ENCODE results near the gene CCL22.
"Not testable (repeated sequence)": the region's sequence is repeated elsewhere in the genome, so short reads cannot be mapped to it uniquely, and the experiment has no call there.

CCL22 gene

GRCh38 chr16:57389087-57389468, 30.5 kb downstream of the CCL22 start:
- Histone ChIP-seq H3K36me3 (ENCODE audit: insufficient read depth, low read length) (no peaks in the 10 kb centered on the region), H3K4me2 (ENCODE audit: low read length) (no peak overlapping the region), H3K27me3 (ENCODE audit: control insufficient read depth, insufficient read depth, low read length) (peaks cover 49% of the 10 kb centered on the region), H3K4me1 (ENCODE audit: control insufficient read depth, insufficient read depth, low read length) (no peaks in the 10 kb centered on the region), H3K4me3 (ENCODE audit: low read length) (no peak overlapping the region), H3K9ac (ENCODE audit: low read depth, low read length) (no peak overlapping the region), H3K9me3 (replicated peaks; ENCODE audit: low read length) (no peaks in the 10 kb centered on the region)

GRCh38 chr16:57390636-57391295, 32.2 kb downstream of the CCL22 start:
- Histone ChIP-seq H3K9me3 (replicated peaks; ENCODE audit: low read length) (no peaks in the 10 kb centered on the region), H3K4me3 (ENCODE audit: low read length) (no peak overlapping the region), H3K36me3 (ENCODE audit: insufficient read depth, low read length) (no peaks in the 10 kb centered on the region), H3K9ac (ENCODE audit: low read depth, low read length) (no peak overlapping the region), H3K4me2 (ENCODE audit: low read length) (no peak overlapping the region), H3K4me1 (ENCODE audit: control insufficient read depth, insufficient read depth, low read length) (no peaks in the 10 kb centered on the region), H3K27me3 (ENCODE audit: control insufficient read depth, insufficient read depth, low read length) (peaks cover 38% of the 10 kb centered on the region)

- Histone ChIP-seq H3K36me3 (ENCODE audit: insufficient read depth, low read length) (no peaks in the 10 kb centered on the region), H3K9ac (ENCODE audit: low read depth, low read length) (no peak overlapping the region), H3K9me3 (replicated peaks; ENCODE audit: low read length) (no peaks in the 10 kb centered on the region), H3K4me3 (ENCODE audit: low read length) (no peak overlapping the region), H3K27me3 (ENCODE audit: control insufficient read depth, insufficient read depth, low read length) (peaks cover 36% of the 10 kb centered on the region), H3K4me2 (ENCODE audit: low read length) (no peak overlapping the region), H3K4me1 (ENCODE audit: control insufficient read depth, insufficient read depth, low read length) (no peaks in the 10 kb centered on the region)
These were observed 32.7 kb downstream of the CCL22 start for GRCh38 chr16:57391300-57391699.

- H3K9me3 ChIP-seq (replicated peaks; ENCODE audit: low read length), result no peaks in the 10 kb centered on the region
- H3K4me1 ChIP-seq (ENCODE audit: control insufficient read depth, insufficient read depth, low read length), result no peaks in the 10 kb centered on the region
- no peak overlapping the region for H3K4me3 ChIP-seq (ENCODE audit: low read length)
- H3K9ac ChIP-seq (ENCODE audit: low read depth, low read length), result no peak overlapping the region
- H3K36me3 ChIP-seq (ENCODE audit: insufficient read depth, low read length), result no peaks in the 10 kb centered on the region
- H3K27me3 ChIP-seq (ENCODE audit: control insufficient read depth, insufficient read depth, low read length), result peaks cover 34% of the 10 kb centered on the region
- no peak overlapping the region for H3K4me2 ChIP-seq (ENCODE audit: low read length)
These were observed 33.1 kb downstream of the CCL22 start for GRCh38 chr16:57391708-57392107.

GRCh38 chr16:57392694-57393093, 34.1 kb downstream of the CCL22 start:
- Histone ChIP-seq H3K9me3 (replicated peaks; ENCODE audit: low read length) (no peaks in the 10 kb centered on the region), H3K4me2 (ENCODE audit: low read length) (no peak overlapping the region), H3K4me1 (ENCODE audit: control insufficient read depth, insufficient read depth, low read length) (no peaks in the 10 kb centered on the region), H3K4me3 (ENCODE audit: low read length) (no peak overlapping the region), H3K9ac (ENCODE audit: low read depth, low read length) (no peak overlapping the region), H3K36me3 (ENCODE audit: insufficient read depth, low read length) (no peaks in the 10 kb centered on the region), H3K27me3 (ENCODE audit: control insufficient read depth, insufficient read depth, low read length) (peaks cover 43% of the 10 kb centered on the region)

GRCh38 chr16:57394444-57394843, 35.9 kb downstream of the CCL22 start:
- Histone ChIP-seq H3K27me3 (ENCODE audit: control insufficient read depth, insufficient read depth, low read length) (peaks cover 49% of the 10 kb centered on the region), H3K9me3 (replicated peaks; ENCODE audit: low read length) (no peaks in the 10 kb centered on the region), H3K4me3 (ENCODE audit: low read length) (no peak overlapping the region), H3K4me2 (ENCODE audit: low read length) (no peak overlapping the region), H3K4me1 (ENCODE audit: control insufficient read depth, insufficient read depth, low read length) (no peaks in the 10 kb centered on the region), H3K9ac (ENCODE audit: low read depth, low read length) (no peak overlapping the region), H3K36me3 (ENCODE audit: insufficient read depth, low read length) (no peaks in the 10 kb centered on the region)

- H3K9me3 ChIP-seq (replicated peaks; ENCODE audit: low read length), result no peaks in the 10 kb centered on the region
- H3K4me1 ChIP-seq (ENCODE audit: control insufficient read depth, insufficient read depth, low read length), result no peaks in the 10 kb centered on the region
- H3K36me3 ChIP-seq (ENCODE audit: insufficient read depth, low read length), result no peaks in the 10 kb centered on the region
- peaks cover 43% of the 10 kb centered on the region for H3K27me3 ChIP-seq (ENCODE audit: control insufficient read depth, insufficient read depth, low read length)
- no peak overlapping the region for H3K9ac ChIP-seq (ENCODE audit: low read depth, low read length)
- H3K4me2 ChIP-seq (ENCODE audit: low read length), result no peak overlapping the region
- H3K4me3 ChIP-seq (ENCODE audit: low read length), result no peak overlapping the region
These were observed 36.4 kb downstream of the CCL22 start for GRCh38 chr16:57395026-57395425.

- peaks cover 37% of the 10 kb centered on the region for H3K27me3 ChIP-seq (ENCODE audit: control insufficient read depth, insufficient read depth, low read length)
- H3K4me2 ChIP-seq (ENCODE audit: low read length), result no peak overlapping the region
- no peak overlapping the region for H3K4me3 ChIP-seq (ENCODE audit: low read length)
- no peaks in the 10 kb centered on the region for H3K36me3 ChIP-seq (ENCODE audit: insufficient read depth, low read length)
- no peak overlapping the region for H3K9ac ChIP-seq (ENCODE audit: low read depth, low read length)
- H3K9me3 ChIP-seq (replicated peaks; ENCODE audit: low read length), result no peaks in the 10 kb centered on the region
- H3K4me1 ChIP-seq (ENCODE audit: control insufficient read depth, insufficient read depth, low read length), result no peaks in the 10 kb centered on the region
These were observed 38.2 kb downstream of the CCL22 start for GRCh38 chr16:57396786-57397185.

- H3K4me1 ChIP-seq (ENCODE audit: control insufficient read depth, insufficient read depth, low read length); H3K4me2 ChIP-seq (ENCODE audit: low read length); H3K9me3 ChIP-seq (replicated peaks; ENCODE audit: low read length); H3K9ac ChIP-seq (ENCODE audit: low read depth, low read length); H3K36me3 ChIP-seq (ENCODE audit: insufficient read depth, low read length); H3K4me3 ChIP-seq (ENCODE audit: low read length): not testable (repeated sequence)
- H3K27me3 ChIP-seq (ENCODE audit: control insufficient read depth, insufficient read depth, low read length), result peaks cover 41% of the 10 kb centered on the region
These were observed 38.9 kb downstream of the CCL22 start for GRCh38 chr16:57397493-57397892.

GRCh38 chr16:57401943-57402640, 43.5 kb downstream of the CCL22 start:
- Histone ChIP-seq H3K9me3 (replicated peaks; ENCODE audit: low read length) (no peaks in the 10 kb centered on the region), H3K9ac (ENCODE audit: low read depth, low read length) (no peak overlapping the region), H3K4me3 (ENCODE audit: low read length) (no peak overlapping the region), H3K27me3 (ENCODE audit: control insufficient read depth, insufficient read depth, low read length) (peaks cover 44% of the 10 kb centered on the region), H3K36me3 (ENCODE audit: insufficient read depth, low read length) (no peaks in the 10 kb centered on the region), H3K4me2 (ENCODE audit: low read length) (no peak overlapping the region), H3K4me1 (ENCODE audit: control insufficient read depth, insufficient read depth, low read length) (no peaks in the 10 kb centered on the region)

GRCh38 chr16:57403965-57404817, 45.6 kb downstream of the CCL22 start, which contains the start of gene CCL17:
Gene CCL17 (plus strand): TSS chr16:57404767. CDS start chr16:57413933, 9,166 bp downstream.
- Histone ChIP-seq H3K9ac (ENCODE audit: low read depth, low read length) (no peak within 1 kb of the TSS), H3K4me3 (ENCODE audit: low read length) (no peak within 1 kb of the TSS), H3K9me3 (replicated peaks; ENCODE audit: low read length) (no peaks in the 10 kb centered on the region), H3K36me3 (ENCODE audit: insufficient read depth, low read length) (no peaks in the 10 kb centered on the region), H3K4me2 (ENCODE audit: low read length) (no peak within 1 kb of the TSS), H3K4me1 (ENCODE audit: control insufficient read depth, insufficient read depth, low read length) (no peaks in the 10 kb centered on the region), H3K27me3 (ENCODE audit: control insufficient read depth, insufficient read depth, low read length) (peaks cover 42% of the 10 kb centered on the region)

Measured in skeletal muscle satellite cell (primary cell).